GM12878 (cell line): ENCODE data around the gene HNRNPAB. TPM values are rescaled to one million over a fixed set of nuclear protein-coding genes. Genes with fewer than 3 reads are reported as not detected.

Experiments
- CBX5 ChIP-seq: sonication (generic); IDR thresholded peaks from 2 replicates; pipeline ENCODE4 v1.6.1; 2016; ENCODE audit warnings: low read depth, moderate library complexity, mild to moderate bottlenecking, inconsistent platforms
- CEBPB ChIP-seq, 2 experiments: fragments of 150-350 bp in 1 of 2; IDR thresholded peaks; 2 replicates each; pipeline ENCODE4 v1.6.1; 2012 to 2014; ENCODE audit warnings: low read depth in 2 of 2, low read length in 2 of 2, borderline replicate concordance in 1 of 2, inconsistent platforms in 1 of 2
- EED ChIP-seq: sonication (generic); IDR thresholded peaks from 2 replicates; pipeline ENCODE4 v1.6.1; 2016; ENCODE audit warnings: antibody characterized with exemption, low read depth
- HDGF ChIP-seq: fragments of 450-650 bp; IDR thresholded peaks from 2 replicates; pipeline ENCODE4 v1.6.1; 2016; ENCODE audit warnings: antibody characterized with exemption
- HSF1 ChIP-seq: fragments of 150-350 bp; IDR thresholded peaks from 2 replicates; pipeline ENCODE4 v1.6.1; 2014; ENCODE audit warnings: mild to moderate bottlenecking, low read depth, low read length
- PKNOX1 ChIP-seq: fragments of 450-650 bp; IDR thresholded peaks from 2 replicates; pipeline ENCODE4 v1.6.1; 2016; ENCODE audit warnings: mild to moderate bottlenecking
- PRDM15 ChIP-seq: fragments of 450-650 bp; formaldehyde crosslinking; IDR thresholded peaks from 2 replicates; pipeline ENCODE4 v1.4.0; 2020; ENCODE audit warnings: mild to moderate bottlenecking, moderate library complexity
- ZBED1 ChIP-seq: IDR thresholded peaks from 2 replicates; pipeline ENCODE4 v1.6.1; 2016; ENCODE audit warnings: borderline replicate concordance
- ZNF592 ChIP-seq: fragments of 450-650 bp; IDR thresholded peaks from 2 replicates; pipeline ENCODE4 v1.6.1; 2017; ENCODE audit warnings: mild to moderate bottlenecking, moderate library complexity
- ZSCAN29 ChIP-seq: fragments of 450-650 bp; IDR thresholded peaks from 2 replicates; pipeline ENCODE4 v1.6.1; 2017; ENCODE audit warnings: mild to moderate bottlenecking, moderate library complexity
- polyA plus RNA-seq, 11 experiments: library from polyadenylated mRNA; depleted of rRNA in 4 of 11; unstranded in 6 of 11; stranded (reverse) in 5 of 11; fragments of >200 nt; fragmentation: Nextera tagmentation in 4 of 11; fragmentation: Illumina TruSeq in 1 of 11; extraction: Ambion mirVana in 4 of 11; extraction: Trizol in 1 of 11; gene quantifications; 1 replicate in 1 of 11; 2 replicates in 10 of 11; pipeline versions ENCODE4 v1.2.1 to v1.2.3, GENCODE V29; 2011 to 2016; ENCODE audit warnings: inconsistent platforms in 2 of 11, missing spikeins in 2 of 11, low read depth in 1 of 11
- total RNA-seq, 4 experiments: library from RNA; depleted of rRNA in 3 of 4; stranded (reverse); fragments of >200 nt in 3 of 4; fragmentation: Illumina TruSeq in 1 of 4; extraction: Trizol in 1 of 4; gene quantifications; 2 replicates each; pipeline versions ENCODE4 v1.2.1 to v1.2.3, GENCODE V29; 2013 to 2021

Gene HNRNPAB
- total and polyA plus RNA-seq, 10 of the 15 experiments (the other 5 are each of a cell fraction or from before 2014, with no cell fraction given) = 42.3 to 330 (median 230) TPM

- TF ChIP-seq PRDM15 (CRISPR knock-in tag) (no peak), HDGF (no peak), CBX5 (no peak), ZBED1 (no peak), ZNF592 (no peak), EED (no peak), PKNOX1 (no peak), ZSCAN29 (no peak), CEBPB (IDR thresholded peaks at IDR 0.05; ENCODE audit: borderline replicate concordance in 1 of 2, low read depth in 2 of 2, low read length in 2 of 2) (no peak), HSF1 (no peak)
These were observed 29.9 kb upstream of the HNRNPAB start (continued) for GRCh38 chr5:178174456-178174855.
